Measurements from ENCODE around the gene GSTCD. TPM values are rescaled to one million over a fixed set of nuclear protein-coding genes. Genes with fewer than 3 reads are reported as not detected.
A peak's percentile ranks its signal among the peaks of the same experiment; 100 is the strongest.

The GSTCD gene
- total RNA-seq, 1 experiment from 2014 or later = 29.0 TPM

- no peak for TF ChIP-seq CTCF (conservative IDR thresholded peaks at IDR 0.05; ENCODE audit: low read depth, low read length)
- TF ChIP-seq EZH2 (IDR thresholded peaks at IDR 0.05; ENCODE audit: borderline replicate concordance, low read depth, low read length, poor library complexity, severe bottlenecking) = no peak
- Histone ChIP-seq H3K27me3 (replicated peaks; ENCODE audit: insufficient read depth, low read depth, low read length, poor library complexity) (no peaks in the 10 kb centered on the region), H3K4me3 (ENCODE audit: low read depth, low read length, poor library complexity, severe bottlenecking) (no peak overlapping the region), H3K27ac (ENCODE audit: low read depth, low read length, poor library complexity, severe bottlenecking) (no peak overlapping the region), H3K36me3 (ENCODE audit: insufficient read depth, low read length, poor library complexity, severe bottlenecking) (no peaks in the 10 kb centered on the region), H3K9me3 (ENCODE audit: low read depth, low read length, poor library complexity, severe bottlenecking) (peaks cover 8% of the 10 kb centered on the region), H3K4me1 (ENCODE audit: insufficient read depth, low read length, poor library complexity, severe bottlenecking) (no peaks in the 10 kb centered on the region)
- no TSS peak for BruUV-seq (replicated peaks)
- DNase-seq (ENCODE audit: low spot score) = no peak
- intact Hi-C loops (cut with micrococcal nuclease; ENCODE audit: unreplicated experiment) = no loop called here
- ChIA-PET POLR2A (ENCODE audit: low non-redundant PET) (no interaction called here), CTCF (no interaction called here)
These were observed 150.0 kb downstream of the GSTCD start for GRCh38 chr4:105858466-105859040.

GRCh38 chr4:105859233-105859632, 150.6 kb downstream of the GSTCD start:
- H3K27ac ChIP-seq (ENCODE audit: low read depth, low read length, poor library complexity, severe bottlenecking) = no peak overlapping the region
- H3K4me1 ChIP-seq (ENCODE audit: insufficient read depth, low read length, poor library complexity, severe bottlenecking) = no peaks in the 10 kb centered on the region
- peaks cover 8% of the 10 kb centered on the region for H3K9me3 ChIP-seq (ENCODE audit: low read depth, low read length, poor library complexity, severe bottlenecking)
- no peak for TF ChIP-seq CTCF (conservative IDR thresholded peaks at IDR 0.05; ENCODE audit: low read depth, low read length)
- TF ChIP-seq EZH2 (IDR thresholded peaks at IDR 0.05; ENCODE audit: borderline replicate concordance, low read depth, low read length, poor library complexity, severe bottlenecking) = no peak
- no peaks in the 10 kb centered on the region for H3K36me3 ChIP-seq (ENCODE audit: insufficient read depth, low read length, poor library complexity, severe bottlenecking)
- DNase-seq (ENCODE audit: low spot score) = peak; percentile 9
- no TSS peak for BruUV-seq (replicated peaks)
- POLR2A ChIA-PET (ENCODE audit: low non-redundant PET) = no interaction called here
- intact Hi-C loops (cut with micrococcal nuclease; ENCODE audit: unreplicated experiment) = no loop called here
- no peaks in the 10 kb centered on the region for H3K27me3 ChIP-seq (replicated peaks; ENCODE audit: insufficient read depth, low read depth, low read length, poor library complexity)
- H3K4me3 ChIP-seq (ENCODE audit: low read depth, low read length, poor library complexity, severe bottlenecking) = no peak overlapping the region
- CTCF ChIA-PET = no interaction called here

- no peak overlapping the region for H3K27ac ChIP-seq (ENCODE audit: low read depth, low read length, poor library complexity, severe bottlenecking)
- no peaks in the 10 kb centered on the region for H3K36me3 ChIP-seq (ENCODE audit: insufficient read depth, low read length, poor library complexity, severe bottlenecking)
- no peaks in the 10 kb centered on the region for H3K9me3 ChIP-seq (ENCODE audit: low read depth, low read length, poor library complexity, severe bottlenecking)
- POLR2A ChIA-PET (ENCODE audit: low non-redundant PET) = no interaction called here
- intact Hi-C loops (cut with micrococcal nuclease; ENCODE audit: unreplicated experiment) = no loop called here
- CTCF ChIA-PET = no interaction called here
- no peaks in the 10 kb centered on the region for H3K27me3 ChIP-seq (replicated peaks; ENCODE audit: insufficient read depth, low read depth, low read length, poor library complexity)
- no TSS peak for BruUV-seq (replicated peaks)
- no peaks in the 10 kb centered on the region for H3K4me1 ChIP-seq (ENCODE audit: insufficient read depth, low read length, poor library complexity, severe bottlenecking)
- no peak overlapping the region for H3K4me3 ChIP-seq (ENCODE audit: low read depth, low read length, poor library complexity, severe bottlenecking)
- DNase-seq (ENCODE audit: low spot score) = no peak
- TF ChIP-seq EZH2 (IDR thresholded peaks at IDR 0.05; ENCODE audit: borderline replicate concordance, low read depth, low read length, poor library complexity, severe bottlenecking) (no peak), CTCF (conservative IDR thresholded peaks at IDR 0.05; ENCODE audit: low read depth, low read length) (no peak)
These were observed 162.4 kb downstream of the GSTCD start for GRCh38 chr4:105870963-105871362.
